GM10266 (cell line): ENCODE measurements around the gene GDAP1L1.

ENCODE experiments used
- DNase-seq: peaks from one replicate; pipeline ENCODE4 v3.0.0; 2012; ENCODE audit errors: extremely low spot score
- CTCF ChIP-seq: IDR thresholded peaks from 2 replicates; pipeline ENCODE4 v1.5.1; 2012; ENCODE audit warnings: mild to moderate bottlenecking, low read depth; ENCODE audit not compliant: control insufficient read depth, insufficient read depth; ENCODE audit errors: missing control alignments

Gene GDAP1L1

GRCh38 chr20:44247131-44247571, at the start of gene GDAP1L1:
TSS of gene GDAP1L1 (plus strand) at chr20:44247308. CDS start at chr20:44247335, 27 bp downstream.
- no peak for DNase-seq
- TF ChIP-seq CTCF = no peak

GRCh38 chr20:44198872-44199271, 48.2 kb upstream of the GDAP1L1 start:
- DNase-seq = no peak
- no peak for TF ChIP-seq CTCF

GRCh38 chr20:44199877-44200276, 47.2 kb upstream of the GDAP1L1 start:
- no peak for DNase-seq
- no peak for TF ChIP-seq CTCF

GRCh38 chr20:44200371-44200770, 46.7 kb upstream of the GDAP1L1 start:
- no peak for DNase-seq
- TF ChIP-seq CTCF = no peak

GRCh38 chr20:44200983-44201382, 46.1 kb upstream of the GDAP1L1 start:
- no peak for DNase-seq
- TF ChIP-seq CTCF = no peak

GRCh38 chr20:44203161-44203560, 43.9 kb upstream of the GDAP1L1 start:
- TF ChIP-seq CTCF = no peak
- DNase-seq = no peak

GRCh38 chr20:44204156-44204831, 42.8 kb upstream of the GDAP1L1 start:
- no peak for DNase-seq
- no peak for TF ChIP-seq CTCF
